Cardiac fibroblast (primary cell): ENCODE results near the gene PTPN13.
"Not testable (repeated sequence)": the region's sequence is repeated elsewhere in the genome, so short reads cannot be mapped to it uniquely, and the experiment has no call there.

Experiments used
- DNase-seq, 2 donors: peaks; one replicate each; pipeline versions ENCODE4 v3.0.0 to v3.0.0-alpha.2; 2010; ENCODE audit warnings: low read depth in 2 of 2
- H3K4me3 ChIP-seq, 2 donors: replicated peaks in 1 of 2; 1 replicate in 1 of 2; 2 replicates in 1 of 2; pipeline ENCODE4 v1.5.1; 2011; ENCODE audit warnings: low read depth in 2 of 2, low read length in 2 of 2, mild to moderate bottlenecking in 2 of 2, moderate library complexity in 1 of 2
- TF ChIP-seq, protein P1 (sequence below): IDR thresholded peaks from one replicate; pipeline ENCODE4 v1.5.1; 2011; ENCODE audit warnings: low read depth, mild to moderate bottlenecking, low read length, inconsistent platforms

PTPN13 gene

DNA sequence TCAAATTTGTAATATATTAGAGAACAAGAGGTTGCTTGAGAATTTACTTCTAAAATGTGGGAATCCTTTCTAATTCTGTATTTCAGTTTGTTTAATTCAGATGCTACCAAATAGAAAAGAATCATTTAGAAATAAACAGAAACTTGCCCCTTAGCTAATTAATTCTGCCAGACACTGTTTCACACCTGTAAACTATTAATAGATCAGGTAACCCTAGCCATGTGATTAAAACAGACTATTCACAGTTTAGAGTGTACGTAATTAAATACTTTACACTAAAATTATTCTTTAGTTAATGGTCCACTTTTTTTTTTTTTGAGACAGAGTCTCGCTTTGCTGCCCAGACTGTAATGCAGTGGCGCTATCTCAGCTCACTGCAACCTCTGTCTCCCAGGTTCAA lies 124.0 kb downstream of the PTPN13 start:
- H3K4me3 ChIP-seq: no peak overlapping the region
- TF ChIP-seq, protein P1, sequence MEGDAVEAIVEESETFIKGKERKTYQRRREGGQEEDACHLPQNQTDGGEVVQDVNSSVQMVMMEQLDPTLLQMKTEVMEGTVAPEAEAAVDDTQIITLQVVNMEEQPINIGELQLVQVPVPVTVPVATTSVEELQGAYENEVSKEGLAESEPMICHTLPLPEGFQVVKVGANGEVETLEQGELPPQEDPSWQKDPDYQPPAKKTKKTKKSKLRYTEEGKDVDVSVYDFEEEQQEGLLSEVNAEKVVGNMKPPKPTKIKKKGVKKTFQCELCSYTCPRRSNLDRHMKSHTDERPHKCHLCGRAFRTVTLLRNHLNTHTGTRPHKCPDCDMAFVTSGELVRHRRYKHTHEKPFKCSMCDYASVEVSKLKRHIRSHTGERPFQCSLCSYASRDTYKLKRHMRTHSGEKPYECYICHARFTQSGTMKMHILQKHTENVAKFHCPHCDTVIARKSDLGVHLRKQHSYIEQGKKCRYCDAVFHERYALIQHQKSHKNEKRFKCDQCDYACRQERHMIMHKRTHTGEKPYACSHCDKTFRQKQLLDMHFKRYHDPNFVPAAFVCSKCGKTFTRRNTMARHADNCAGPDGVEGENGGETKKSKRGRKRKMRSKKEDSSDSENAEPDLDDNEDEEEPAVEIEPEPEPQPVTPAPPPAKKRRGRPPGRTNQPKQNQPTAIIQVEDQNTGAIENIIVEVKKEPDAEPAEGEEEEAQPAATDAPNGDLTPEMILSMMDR: no peak
- no peak for DNase-seq

DNA sequence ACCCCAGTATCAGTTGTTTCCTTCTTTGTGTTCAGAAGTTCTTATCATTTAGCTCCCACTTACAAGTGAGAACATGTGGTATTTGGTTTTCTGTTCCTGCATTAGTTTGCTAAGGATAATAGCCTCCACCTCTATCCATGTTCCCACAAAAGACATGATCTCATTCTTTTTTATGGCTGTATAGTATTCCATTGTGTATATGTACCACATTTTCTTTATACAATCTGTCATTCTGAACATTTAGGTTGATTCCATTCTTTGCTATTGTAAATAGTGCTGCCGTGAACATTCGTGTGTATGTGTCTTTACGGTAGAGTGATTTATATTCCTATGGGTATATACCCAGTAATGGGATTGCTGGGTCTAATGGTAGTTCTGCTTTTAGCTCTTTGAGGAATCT lies 125.0 kb downstream of the PTPN13 start:
- DNase-seq, H3K4me3 ChIP-seq: not testable (repeated sequence)

DNA sequence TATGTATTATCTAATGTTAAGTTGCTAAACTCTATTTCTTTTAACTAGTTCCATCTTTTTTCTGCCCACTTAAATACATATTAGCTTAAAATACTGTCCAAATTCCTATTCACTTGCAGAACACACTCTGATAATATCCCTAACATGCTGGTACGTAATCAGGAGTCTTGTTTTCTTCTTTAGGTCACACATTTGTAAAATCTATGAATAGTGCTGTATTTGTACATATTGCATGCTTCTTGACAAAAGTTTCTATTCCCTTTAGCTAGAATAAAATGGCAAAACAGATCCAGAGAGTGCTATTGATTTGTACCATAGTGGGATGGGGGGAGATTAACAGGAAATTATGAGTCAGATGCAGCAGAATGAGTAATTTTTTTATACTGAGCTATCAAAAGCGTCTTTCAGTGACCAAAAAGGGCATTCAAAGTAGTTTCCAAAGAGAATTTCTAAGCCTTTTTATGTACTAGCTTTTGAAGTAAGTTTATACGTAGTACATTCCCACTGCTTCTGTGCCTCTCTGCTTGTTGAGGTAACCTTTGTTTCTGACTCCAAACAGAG lies 126.5 kb downstream of the PTPN13 start:
- no peak overlapping the region for H3K4me3 ChIP-seq
- TF ChIP-seq, protein P1: no peak
- DNase-seq: peak; percentile 23 to 33

DNA sequence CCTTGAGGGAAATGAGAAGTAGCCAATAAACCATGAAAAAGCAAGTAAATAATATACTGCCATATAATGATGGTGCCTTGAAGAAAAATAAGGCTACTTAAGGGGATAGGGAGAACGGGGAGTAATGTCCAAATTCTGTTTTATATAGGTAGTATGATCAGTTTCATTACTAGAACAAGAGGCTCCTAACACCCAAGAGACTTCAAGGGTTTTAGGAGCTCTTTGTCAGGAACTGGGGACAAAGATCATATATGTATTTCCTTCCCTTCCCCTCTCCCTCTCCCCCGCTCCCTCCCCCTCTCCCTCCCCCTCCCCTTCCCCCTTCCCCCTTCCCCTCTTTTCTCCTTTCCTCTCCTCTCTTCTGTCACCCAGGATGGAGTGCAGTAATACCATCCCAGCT lies 127.3 kb downstream of the PTPN13 start:
- no peak for DNase-seq
- no peak overlapping the region for H3K4me3 ChIP-seq
- TF ChIP-seq, protein P1: no peak

DNA sequence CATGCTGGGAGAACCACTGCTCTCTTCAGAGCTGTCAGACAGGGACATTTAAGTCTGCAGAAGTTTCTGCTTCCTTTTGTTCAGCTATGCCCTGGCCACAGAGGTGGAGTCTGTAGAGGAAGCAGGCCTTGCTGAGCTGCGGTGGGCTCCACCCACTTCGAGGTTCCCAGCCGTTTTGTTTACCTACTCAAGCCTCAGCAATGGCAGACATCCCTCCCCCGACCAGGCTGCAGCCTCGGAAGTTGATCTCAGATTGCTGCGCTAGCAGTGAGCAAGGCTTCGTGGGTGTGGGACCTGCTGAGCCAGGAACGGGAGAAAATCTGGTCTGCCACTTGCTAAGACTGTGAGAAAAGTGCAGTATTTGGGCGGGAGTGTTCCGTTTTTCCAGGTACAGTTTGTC lies 136.2 kb downstream of the PTPN13 start:
- no peak overlapping the region for H3K4me3 ChIP-seq
- TF ChIP-seq, protein P1: no peak
- no peak for DNase-seq

DNA sequence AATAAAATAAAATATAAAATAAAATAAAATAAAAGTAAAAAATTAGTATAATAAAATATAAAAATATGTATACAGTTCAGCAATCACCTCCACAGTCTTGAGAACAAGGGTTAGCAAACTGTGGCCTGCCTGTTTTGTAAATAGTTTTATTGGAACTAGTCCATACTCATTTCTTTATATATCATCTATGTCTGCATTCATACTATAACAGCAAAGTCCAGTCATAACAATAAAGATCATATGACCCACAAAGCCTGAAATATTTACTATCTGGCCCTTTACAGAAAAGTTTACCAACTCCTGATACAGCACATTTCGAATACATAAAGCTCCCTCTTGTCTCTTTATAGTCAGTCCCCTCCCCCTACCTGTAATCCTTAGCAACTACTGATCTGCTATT lies 143.1 kb downstream of the PTPN13 start:
- no peak overlapping the region for H3K4me3 ChIP-seq
- DNase-seq: no peak
- TF ChIP-seq, protein P1: no peak

DNA sequence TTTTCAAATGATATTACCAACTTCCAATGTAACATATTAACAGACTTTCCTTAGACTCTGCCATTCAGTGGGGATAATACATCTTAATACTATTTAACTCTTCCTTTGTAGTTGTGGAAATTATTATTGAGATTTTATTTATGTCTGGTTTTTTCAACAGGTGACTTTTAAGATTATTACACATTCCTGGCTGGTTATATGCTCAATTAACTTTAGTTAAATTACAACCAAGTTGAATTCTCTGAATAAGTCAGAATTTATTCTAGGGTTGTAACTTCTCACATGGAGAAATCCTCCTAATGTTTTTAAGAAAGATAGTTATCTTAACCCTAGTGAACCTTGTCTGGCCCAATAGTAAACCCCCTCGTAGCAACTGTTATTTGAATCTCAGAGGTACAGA lies 147.7 kb downstream of the PTPN13 start:
- no peak for DNase-seq
- TF ChIP-seq, protein P1: no peak
- no peak overlapping the region for H3K4me3 ChIP-seq
